HepG2 (cell line): ENCODE data around the gene SIGLEC14. TPM values are rescaled to one million over a fixed set of nuclear protein-coding genes. Genes with fewer than 3 reads are reported as not detected.

Source experiments
- ASH2L ChIP-seq: fragments of 300-600, 200-600 bp; sonication (generic); IDR thresholded peaks from 2 replicates; pipeline ENCODE4 v1.7.0; 2017; ENCODE audit warnings: low read depth, mild to moderate bottlenecking, moderate library complexity, mixed read lengths, low read length; ENCODE audit not compliant: insufficient read length
- EEA1 ChIP-seq: sonication (generic); formaldehyde crosslinking; IDR thresholded peaks from 2 replicates; pipeline ENCODE4 v1.5.1; 2020; ENCODE audit warnings: mild to moderate bottlenecking, missing genetic modification reagents, borderline replicate concordance
- KLF6 ChIP-seq: IDR thresholded peaks from 2 replicates; pipeline ENCODE4 v1.8.0; 2016; ENCODE audit warnings: missing biosample characterization, missing genetic modification reagents
- LCORL ChIP-seq, 2 experiments: fragments of 450-650 bp in 1 of 2; sonication (generic) in 1 of 2; formaldehyde crosslinking in 1 of 2; IDR thresholded peaks; 2 replicates each; pipeline versions ENCODE4 v1.5.0 to v1.6.1; 2017 to 2020; ENCODE audit warnings: antibody characterized with exemption in 1 of 2, missing genetic modification reagents in 1 of 2
- PLRG1 ChIP-seq: fragments of 450-650 bp; conservative IDR thresholded peaks from 2 replicates; pipeline ENCODE4 v1.6.1; 2016
- REXO4 ChIP-seq: sonication (generic); formaldehyde crosslinking; IDR thresholded peaks from 2 replicates; pipeline ENCODE4 v1.8.0; 2022; ENCODE audit warnings: missing genetic modification reagents, mild to moderate bottlenecking, borderline replicate concordance
- RXRA ChIP-seq: sonication (generic); formaldehyde crosslinking; IDR thresholded peaks from 2 replicates; pipeline ENCODE4 v1.5.1; 2020; ENCODE audit warnings: missing genetic modification reagents
- SAFB2 ChIP-seq: sonication (generic); formaldehyde crosslinking; IDR thresholded peaks from 2 replicates; pipeline ENCODE4 v1.5.1; 2020; ENCODE audit warnings: missing genetic modification reagents, low read depth, mild to moderate bottlenecking, borderline replicate concordance
- ZFP90 ChIP-seq: sonication (generic); formaldehyde crosslinking; IDR thresholded peaks from 2 replicates; pipeline ENCODE4 v1.8.0; 2022; ENCODE audit warnings: missing genetic modification reagents, mild to moderate bottlenecking, inconsistent platforms, borderline replicate concordance
- ZNF343 ChIP-seq: sonication (generic); formaldehyde crosslinking; IDR thresholded peaks from 2 replicates; pipeline ENCODE4 v1.4.0; 2020; ENCODE audit warnings: mild to moderate bottlenecking, missing genetic modification reagents
- ZNF460 ChIP-seq: sonication (generic); formaldehyde crosslinking; IDR thresholded peaks from 2 replicates; pipeline ENCODE4 v1.5.1; 2020; ENCODE audit warnings: missing genetic modification reagents, mild to moderate bottlenecking, borderline replicate concordance
- ZNF614 ChIP-seq: IDR thresholded peaks from 2 replicates; pipeline ENCODE4 v1.6.1; 2018; ENCODE audit warnings: missing biosample characterization, missing genetic modification reagents, inconsistent platforms, borderline replicate concordance
- ZNF749 ChIP-seq: sonication (generic); formaldehyde crosslinking; IDR thresholded peaks from 2 replicates; pipeline ENCODE4 v1.8.0; 2022; ENCODE audit warnings: mild to moderate bottlenecking, missing genetic modification reagents, moderate library complexity, borderline replicate concordance
- polyA plus RNA-seq, 8 experiments: library from polyadenylated mRNA; depleted of rRNA in 3 of 8; stranded (reverse) in 7 of 8; unstranded in 1 of 8; fragments of >200 nt; fragmentation: Illumina TruSeq in 4 of 8; extraction: Trizol in 4 of 8; gene quantifications; 2 replicates each; pipeline versions ENCODE4 v1.2.1 to v1.2.3, GENCODE V29; 2011 to 2016; ENCODE audit warnings: low read depth in 4 of 8, missing spikeins in 1 of 8, mixed read lengths in 1 of 8; ENCODE audit not compliant: insufficient read depth in 1 of 8
- total RNA-seq, 5 experiments: library from RNA; depleted of rRNA; stranded (reverse); fragments of >200 nt; fragmentation: Illumina TruSeq; extraction: Trizol; gene quantifications; 2 replicates each; pipeline ENCODE4 v1.2.3, GENCODE V29; 2016; ENCODE audit warnings: low read depth in 1 of 5
- TF ChIP-seq, protein P1 (sequence below): sonication (generic); formaldehyde crosslinking; IDR thresholded peaks from 2 replicates; pipeline ENCODE4 v1.4.0; 2020; ENCODE audit warnings: missing genetic modification reagents
- TF ChIP-seq, protein P2 (sequence below): sonication (generic); formaldehyde crosslinking; IDR thresholded peaks from 2 replicates; pipeline ENCODE4 v1.9.0; 2021; ENCODE audit warnings: missing genetic modification reagents, borderline replicate concordance
- TF ChIP-seq, protein P3 (sequence below): sonication (generic); formaldehyde crosslinking; IDR thresholded peaks from 2 replicates; pipeline ENCODE4 v1.8.0; 2022; ENCODE audit warnings: mild to moderate bottlenecking, missing genetic modification reagents; ENCODE audit not compliant: insufficient replicate concordance
- TF ChIP-seq, protein P4 (sequence below): sonication (generic); formaldehyde crosslinking; conservative IDR thresholded peaks from 2 replicates; pipeline ENCODE4 v1.5.0; 2020; ENCODE audit warnings: missing genetic modification reagents

The SIGLEC14 gene
- total and polyA plus RNA-seq, 2 of the 13 experiments (the other 11 are each of a cell fraction or from before 2014, with no cell fraction given), result 0.05 to 0.09 TPM

DNA sequence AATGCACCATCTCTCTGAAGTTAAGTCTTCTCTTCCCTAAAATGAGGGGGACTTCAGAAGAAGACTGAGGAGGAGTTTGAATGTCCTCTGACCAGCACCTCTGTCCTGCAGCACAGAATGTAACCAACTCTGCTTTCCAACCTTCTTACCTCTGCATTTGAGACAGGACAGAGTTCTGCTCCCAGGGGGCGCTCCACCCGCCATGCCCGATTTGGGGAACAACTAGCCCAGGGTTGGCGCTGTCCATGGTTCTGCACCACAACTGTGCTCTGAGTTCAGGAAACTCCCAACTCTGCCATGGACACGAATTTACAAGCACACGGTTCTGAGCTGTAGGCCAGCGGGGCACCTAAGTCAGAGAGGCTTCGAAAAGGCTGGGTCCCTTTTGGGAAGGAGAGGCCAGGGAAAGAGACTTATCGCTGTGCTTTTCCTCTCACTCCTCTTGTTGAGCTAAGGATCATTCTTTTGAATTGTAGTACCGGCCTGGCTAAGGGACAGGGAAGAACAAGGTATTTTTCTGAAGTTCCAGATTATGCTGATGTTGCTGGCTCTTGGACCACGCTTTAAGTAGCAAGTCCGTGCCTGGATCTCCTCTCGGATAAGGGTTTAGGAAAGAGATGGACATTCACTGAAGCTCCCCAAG, 38.6 kb downstream of the SIGLEC14 start (continued):
- 0 out of 2 replicates have a peak, but pooled peaks have one; percentile 31 for TF ChIP-seq ZFP90 (CRISPR knock-in tag)
- TF ChIP-seq PLRG1, result no peak
- peak; percentile 91; the same call in 1 of the 2 replicates for TF ChIP-seq ZNF614 (CRISPR knock-in tag)
- TF ChIP-seq, protein P1, sequence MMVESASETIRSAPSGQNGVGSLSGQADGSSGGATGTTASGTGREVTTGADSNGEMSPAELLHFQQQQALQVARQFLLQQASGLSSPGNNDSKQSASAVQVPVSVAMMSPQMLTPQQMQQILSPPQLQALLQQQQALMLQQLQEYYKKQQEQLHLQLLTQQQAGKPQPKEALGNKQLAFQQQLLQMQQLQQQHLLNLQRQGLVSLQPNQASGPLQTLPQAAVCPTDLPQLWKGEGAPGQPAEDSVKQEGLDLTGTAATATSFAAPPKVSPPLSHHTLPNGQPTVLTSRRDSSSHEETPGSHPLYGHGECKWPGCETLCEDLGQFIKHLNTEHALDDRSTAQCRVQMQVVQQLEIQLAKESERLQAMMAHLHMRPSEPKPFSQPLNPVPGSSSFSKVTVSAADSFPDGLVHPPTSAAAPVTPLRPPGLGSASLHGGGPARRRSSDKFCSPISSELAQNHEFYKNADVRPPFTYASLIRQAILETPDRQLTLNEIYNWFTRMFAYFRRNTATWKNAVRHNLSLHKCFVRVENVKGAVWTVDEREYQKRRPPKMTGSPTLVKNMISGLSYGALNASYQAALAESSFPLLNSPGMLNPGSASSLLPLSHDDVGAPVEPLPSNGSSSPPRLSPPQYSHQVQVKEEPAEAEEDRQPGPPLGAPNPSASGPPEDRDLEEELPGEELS, result peak; percentile 53; the same call in 1 of the 2 replicates
- TF ChIP-seq ZNF343 (CRISPR knock-in tag), result 0 out of 2 replicates have a peak, but pooled peaks have one; percentile 50
- peak; percentile 96 for TF ChIP-seq ZNF749 (CRISPR knock-in tag)
- TF ChIP-seq, protein P2, sequence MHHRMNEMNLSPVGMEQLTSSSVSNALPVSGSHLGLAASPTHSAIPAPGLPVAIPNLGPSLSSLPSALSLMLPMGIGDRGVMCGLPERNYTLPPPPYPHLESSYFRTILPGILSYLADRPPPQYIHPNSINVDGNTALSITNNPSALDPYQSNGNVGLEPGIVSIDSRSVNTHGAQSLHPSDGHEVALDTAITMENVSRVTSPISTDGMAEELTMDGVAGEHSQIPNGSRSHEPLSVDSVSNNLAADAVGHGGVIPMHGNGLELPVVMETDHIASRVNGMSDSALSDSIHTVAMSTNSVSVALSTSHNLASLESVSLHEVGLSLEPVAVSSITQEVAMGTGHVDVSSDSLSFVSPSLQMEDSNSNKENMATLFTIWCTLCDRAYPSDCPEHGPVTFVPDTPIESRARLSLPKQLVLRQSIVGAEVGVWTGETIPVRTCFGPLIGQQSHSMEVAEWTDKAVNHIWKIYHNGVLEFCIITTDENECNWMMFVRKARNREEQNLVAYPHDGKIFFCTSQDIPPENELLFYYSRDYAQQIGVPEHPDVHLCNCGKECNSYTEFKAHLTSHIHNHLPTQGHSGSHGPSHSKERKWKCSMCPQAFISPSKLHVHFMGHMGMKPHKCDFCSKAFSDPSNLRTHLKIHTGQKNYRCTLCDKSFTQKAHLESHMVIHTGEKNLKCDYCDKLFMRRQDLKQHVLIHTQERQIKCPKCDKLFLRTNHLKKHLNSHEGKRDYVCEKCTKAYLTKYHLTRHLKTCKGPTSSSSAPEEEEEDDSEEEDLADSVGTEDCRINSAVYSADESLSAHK (CRISPR knock-in tag), result peak; percentile 94
- TF ChIP-seq REXO4 (CRISPR knock-in tag), result no peak
- TF ChIP-seq EEA1 (CRISPR knock-in tag), result no peak; the same call in 1 of the 2 replicates
- no peak for TF ChIP-seq RXRA (CRISPR knock-in tag)
- no peak for TF ChIP-seq ZNF460 (CRISPR knock-in tag)
- TF ChIP-seq ASH2L, result no peak
- no peak for TF ChIP-seq LCORL (IDR thresholded peaks at IDR 0.05)
- no peak for TF ChIP-seq LCORL (CRISPR knock-in tag; IDR thresholded peaks at IDR 0.05)
- TF ChIP-seq, protein P3, sequence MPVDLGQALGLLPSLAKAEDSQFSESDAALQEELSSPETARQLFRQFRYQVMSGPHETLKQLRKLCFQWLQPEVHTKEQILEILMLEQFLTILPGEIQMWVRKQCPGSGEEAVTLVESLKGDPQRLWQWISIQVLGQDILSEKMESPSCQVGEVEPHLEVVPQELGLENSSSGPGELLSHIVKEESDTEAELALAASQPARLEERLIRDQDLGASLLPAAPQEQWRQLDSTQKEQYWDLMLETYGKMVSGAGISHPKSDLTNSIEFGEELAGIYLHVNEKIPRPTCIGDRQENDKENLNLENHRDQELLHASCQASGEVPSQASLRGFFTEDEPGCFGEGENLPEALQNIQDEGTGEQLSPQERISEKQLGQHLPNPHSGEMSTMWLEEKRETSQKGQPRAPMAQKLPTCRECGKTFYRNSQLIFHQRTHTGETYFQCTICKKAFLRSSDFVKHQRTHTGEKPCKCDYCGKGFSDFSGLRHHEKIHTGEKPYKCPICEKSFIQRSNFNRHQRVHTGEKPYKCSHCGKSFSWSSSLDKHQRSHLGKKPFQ (CRISPR knock-in tag), result peak; percentile 70
- TF ChIP-seq, protein P4, sequence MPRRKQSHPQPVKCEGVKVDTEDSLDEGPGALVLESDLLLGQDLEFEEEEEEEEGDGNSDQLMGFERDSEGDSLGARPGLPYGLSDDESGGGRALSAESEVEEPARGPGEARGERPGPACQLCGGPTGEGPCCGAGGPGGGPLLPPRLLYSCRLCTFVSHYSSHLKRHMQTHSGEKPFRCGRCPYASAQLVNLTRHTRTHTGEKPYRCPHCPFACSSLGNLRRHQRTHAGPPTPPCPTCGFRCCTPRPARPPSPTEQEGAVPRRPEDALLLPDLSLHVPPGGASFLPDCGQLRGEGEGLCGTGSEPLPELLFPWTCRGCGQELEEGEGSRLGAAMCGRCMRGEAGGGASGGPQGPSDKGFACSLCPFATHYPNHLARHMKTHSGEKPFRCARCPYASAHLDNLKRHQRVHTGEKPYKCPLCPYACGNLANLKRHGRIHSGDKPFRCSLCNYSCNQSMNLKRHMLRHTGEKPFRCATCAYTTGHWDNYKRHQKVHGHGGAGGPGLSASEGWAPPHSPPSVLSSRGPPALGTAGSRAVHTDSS, result no peak
- TF ChIP-seq SAFB2 (CRISPR knock-in tag), result no peak
- peak; percentile 97 for TF ChIP-seq KLF6
